NCI-H1930 (cell line): ENCODE measurements around the gene CHST12.
"Not testable (repeated sequence)": the region's sequence is repeated elsewhere in the genome, so short reads cannot be mapped to it uniquely, and the experiment has no call there.

ENCODE experiments used
- DNase-seq, 2 experiments: peaks; one replicate each; lab custom pipeline; 2025; lab: John Stamatoyannopoulos, UW

Gene CHST12

DNA sequence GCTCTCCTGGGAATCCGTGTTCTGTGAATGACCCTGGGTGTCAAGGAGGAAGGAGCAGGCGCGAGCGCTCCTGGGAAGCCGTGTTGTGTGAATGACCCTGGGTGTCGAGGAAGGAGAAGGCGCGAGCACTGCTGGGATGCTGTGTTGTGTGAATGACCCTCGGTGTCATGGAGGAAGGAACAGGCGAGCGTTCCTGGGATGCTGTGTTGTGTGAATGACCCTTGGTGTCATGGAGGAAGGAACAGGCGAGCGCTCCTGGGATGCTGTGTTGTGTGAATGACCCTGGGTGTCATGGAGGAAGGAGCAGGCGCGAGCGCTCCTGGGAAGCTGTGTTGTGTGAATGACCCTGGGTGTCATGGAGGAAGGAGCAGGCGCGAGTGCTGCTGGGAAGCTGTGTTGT is 25.3 kb upstream of the CHST12 start:
- DNase-seq = not testable (repeated sequence)

DNA sequence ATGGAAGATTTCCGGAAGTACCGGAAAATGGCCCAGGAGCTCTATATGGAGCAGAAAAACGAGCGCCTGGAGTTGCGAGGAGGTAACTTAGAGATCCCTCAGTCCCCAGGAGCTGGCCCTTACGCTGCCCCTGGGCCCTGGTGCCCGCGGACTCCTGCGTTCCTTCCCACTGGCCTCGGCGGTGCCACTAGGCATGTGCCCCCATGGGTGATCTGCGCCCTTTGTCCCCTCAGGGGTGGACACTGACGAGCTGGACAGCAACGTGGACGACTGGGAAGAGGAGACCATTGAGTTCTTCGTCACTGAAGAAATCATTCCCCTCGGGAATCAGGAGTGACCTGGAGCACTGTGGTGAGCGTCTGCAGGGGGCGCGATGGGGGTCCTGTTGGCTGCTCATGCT is 24.2 kb upstream of the CHST12 start:
- DNase-seq = no peak

GRCh38 chr7:2379821-2380450 is 23.5 kb upstream of the CHST12 start:
- no peak for DNase-seq

- no peak for DNase-seq
Observed at GRCh38 chr7:2380461-2380860, 22.9 kb upstream of the CHST12 start.

DNA sequence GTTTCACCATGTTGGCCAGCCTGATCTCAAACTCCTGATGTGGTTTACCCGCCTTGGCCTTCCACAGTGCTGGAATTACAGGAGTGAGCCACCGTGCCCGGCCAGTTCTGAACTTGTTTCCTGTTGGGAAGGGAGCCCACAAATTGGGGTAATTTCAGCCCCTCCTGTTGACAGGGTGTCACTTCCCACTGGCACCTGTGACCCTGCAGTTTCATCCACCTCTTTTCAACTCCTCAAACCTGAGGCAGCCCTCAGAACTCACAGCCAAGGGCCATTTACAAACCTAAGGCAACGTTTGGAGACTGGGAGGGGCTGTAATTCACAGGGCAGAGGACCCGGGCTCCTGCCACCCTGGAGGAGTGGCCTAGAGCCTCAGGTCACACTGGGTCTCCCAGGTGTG is 22.2 kb upstream of the CHST12 start:
- DNase-seq = no peak

GRCh38 chr7:2381881-2382509 is 21.4 kb upstream of the CHST12 start:
- no peak for DNase-seq

DNA sequence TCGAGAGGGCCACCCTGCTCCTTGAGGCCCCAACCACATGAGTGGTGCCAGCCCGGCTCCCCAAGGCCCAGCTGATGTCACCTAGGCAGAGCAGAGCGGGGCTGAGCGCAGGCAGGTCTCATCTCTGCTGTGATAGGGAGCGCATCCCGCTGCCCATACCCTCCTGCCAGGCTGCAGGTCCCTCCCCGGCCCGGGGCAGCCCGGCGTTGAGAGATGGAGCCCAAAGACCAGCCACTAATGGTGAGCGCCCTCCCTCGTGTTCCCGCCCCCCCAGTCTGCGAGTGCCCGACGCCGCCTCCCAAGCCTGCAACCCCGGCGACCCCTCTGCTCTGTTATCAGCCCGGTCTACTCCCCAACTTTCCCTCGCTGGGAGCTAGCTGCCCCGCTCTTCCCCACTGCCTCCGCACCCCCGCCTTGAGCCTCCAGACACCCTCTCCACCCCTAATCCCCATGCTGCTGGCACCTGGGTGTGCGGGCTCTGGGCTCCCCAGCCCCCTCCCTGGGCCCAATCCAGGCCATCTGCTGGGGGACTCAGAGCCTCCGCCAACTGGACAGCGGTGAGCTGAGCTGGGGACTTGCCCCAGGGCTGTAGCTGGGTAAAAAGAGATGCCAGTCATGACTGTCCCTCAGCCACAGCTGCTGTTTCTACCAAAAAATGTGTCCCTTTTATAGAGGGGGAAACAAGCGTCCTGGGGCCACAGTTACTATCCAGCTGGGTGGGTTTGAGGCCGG is 19.7 kb upstream of the CHST12 start:
- DNase-seq = no peak

- DNase-seq = no peak
Observed at GRCh38 chr7:2384354-2385243, 18.8 kb upstream of the CHST12 start.

GRCh38 chr7:2386122-2386521 is 17.3 kb upstream of the CHST12 start:
- not testable (repeated sequence) for DNase-seq

DNA sequence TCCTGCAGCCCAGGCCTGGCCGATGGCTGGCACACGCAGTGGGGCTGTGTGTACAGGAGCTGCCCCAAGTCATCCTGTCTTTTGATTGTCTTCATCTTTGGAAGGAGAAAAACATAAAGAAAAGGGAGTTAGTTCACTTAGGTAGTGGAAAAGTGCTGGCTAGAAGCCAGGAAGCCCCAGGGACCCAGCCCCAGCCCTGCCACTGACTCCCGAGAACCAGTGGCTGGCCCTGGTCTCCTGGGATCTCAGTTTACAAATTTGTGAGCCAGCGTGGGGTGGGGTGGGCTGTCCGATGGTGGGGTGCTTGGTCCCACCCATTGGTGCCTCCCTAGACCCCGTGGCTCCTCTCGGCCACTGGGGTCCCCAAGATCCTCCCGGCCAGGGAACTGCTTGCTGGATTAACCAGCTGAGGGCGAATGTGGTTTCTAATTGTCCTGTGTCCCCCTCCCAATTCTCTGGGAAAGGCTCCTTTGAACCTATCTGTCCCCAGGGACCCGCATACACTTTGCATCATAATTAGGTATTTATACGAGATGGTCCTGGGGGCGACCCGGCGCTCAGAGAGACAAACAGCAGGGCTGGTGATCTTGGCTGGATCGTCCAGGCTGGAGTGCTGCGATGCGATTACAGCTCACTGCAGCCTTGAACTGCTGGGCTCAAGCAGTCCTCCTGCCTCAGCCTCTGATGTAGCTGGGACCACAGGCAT is 16.3 kb upstream of the CHST12 start:
- DNase-seq = no peak

DNA sequence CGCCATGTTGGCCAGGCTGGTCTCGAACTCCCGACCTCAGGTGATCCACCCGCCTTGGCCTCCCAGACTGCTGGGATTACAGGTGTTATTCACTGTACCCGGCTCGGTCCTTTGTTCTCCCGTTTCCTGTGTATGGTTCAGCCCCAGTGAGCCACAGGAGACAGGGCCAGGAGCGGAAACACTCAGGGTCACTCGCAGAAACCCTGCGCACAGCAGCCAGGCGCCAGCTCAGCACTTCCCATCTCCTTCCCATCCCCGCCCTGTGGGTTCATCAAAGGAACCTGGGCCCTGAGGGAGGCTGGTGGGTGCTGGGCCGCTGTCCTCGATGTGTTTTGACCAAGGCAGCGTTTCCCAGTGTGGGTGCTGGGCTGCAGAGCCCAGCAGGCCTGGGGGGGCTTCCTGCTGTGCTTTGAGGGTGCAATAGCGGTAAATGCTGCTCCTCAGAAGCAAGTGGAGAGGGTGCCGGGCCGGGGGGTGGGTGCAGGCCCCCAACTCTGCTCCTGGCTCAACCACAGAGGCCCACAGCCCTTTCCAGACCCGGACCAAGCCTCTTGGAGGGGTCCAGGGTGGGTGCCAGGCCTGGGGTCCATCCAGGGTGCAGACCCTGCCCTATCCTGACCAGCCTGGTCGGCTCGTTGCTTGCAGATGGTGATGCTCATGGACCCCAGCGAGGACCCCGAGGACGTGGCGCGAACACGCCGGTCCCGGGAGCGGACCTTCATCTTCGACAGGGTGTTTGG is 15.3 kb upstream of the CHST12 start:
- no peak for DNase-seq

- no peak for DNase-seq
Observed at GRCh38 chr7:2388637-2388954, 14.8 kb upstream of the CHST12 start.

DNA sequence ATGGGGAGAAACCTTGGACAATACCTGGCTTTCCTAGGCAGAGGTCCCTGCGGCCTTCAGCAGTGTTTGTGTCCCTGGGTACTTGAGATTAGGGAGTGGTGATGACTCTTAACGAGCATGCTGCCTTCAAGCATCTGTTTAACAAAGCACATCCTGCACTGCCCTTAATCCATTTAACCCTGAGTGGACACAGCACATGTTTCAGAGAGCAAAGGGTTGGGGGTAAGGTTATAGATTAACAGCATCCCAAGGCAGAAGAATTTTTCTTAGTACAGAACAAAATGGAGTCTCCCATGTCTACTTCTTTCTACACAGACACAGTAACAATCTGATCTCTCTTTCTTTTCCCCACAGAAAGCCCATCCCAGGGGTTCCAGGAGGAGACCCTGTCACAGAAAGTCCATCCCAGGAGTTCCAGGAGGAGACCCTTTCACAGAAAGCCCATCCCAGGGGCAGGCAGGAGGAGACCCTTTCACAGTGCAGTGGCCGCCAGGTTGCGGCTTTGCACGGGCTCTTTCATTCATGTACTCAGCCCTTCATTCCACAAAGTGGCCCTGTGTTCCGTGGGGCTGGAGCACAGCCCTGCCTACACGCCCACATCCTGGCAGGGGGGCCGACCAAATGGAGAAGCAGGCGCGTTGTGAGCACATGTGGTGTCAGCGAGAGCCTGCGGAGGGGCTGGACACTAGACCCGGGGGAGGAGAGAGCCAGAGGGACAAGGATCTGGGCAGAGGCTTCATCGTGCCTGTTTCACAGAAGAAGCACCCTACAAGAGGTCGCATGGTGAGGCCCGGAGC is 13.2 kb upstream of the CHST12 start:
- DNase-seq = not testable (repeated sequence)

DNA sequence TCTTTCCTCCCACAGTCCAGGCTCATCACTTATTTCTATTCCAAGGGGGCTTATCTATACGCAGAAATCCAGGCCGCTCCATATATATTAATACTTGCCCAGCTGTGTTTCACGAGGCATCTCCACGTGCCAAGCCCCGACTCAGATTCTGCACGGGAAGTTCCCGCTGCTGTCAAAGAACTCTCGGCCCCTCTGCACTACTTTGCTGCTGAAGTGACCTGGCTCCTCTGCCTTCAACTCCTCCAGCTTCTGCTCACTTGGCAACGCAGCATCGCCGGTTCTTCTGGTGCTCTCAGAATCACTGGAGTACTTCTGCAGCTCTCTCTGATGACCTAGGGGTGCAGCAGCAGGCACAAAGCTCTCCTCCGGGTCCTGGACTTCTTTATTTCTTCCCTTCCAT is 9.7 kb upstream of the CHST12 start:
- DNase-seq = no peak

DNA sequence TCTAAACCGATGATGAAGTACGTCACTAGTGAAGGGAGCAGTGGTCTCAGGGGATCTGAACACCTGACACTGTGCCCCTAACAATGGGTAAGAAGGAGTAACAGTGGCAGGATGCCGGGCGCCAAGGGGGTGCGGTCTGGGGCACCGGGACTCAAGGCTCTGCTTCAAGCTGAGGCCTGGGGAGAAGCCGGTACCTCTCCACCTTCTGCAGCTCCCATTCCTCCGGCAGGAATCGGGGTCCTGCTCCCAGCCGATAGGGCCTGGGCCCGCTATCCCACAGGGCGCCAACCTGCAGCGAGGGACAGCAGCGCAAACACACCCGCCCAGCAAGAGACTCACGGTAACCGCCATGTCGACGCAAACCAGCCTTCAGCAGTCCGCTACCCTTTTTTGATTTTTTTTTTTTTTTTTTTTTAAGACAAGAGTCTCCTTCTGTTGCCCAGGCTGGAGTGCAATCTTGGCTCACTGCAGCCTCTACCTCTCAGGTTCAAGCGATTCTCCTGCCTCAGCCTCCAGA is 8.8 kb upstream of the CHST12 start:
- DNase-seq = no peak

GRCh38 chr7:2398506-2398905 is 4.9 kb upstream of the CHST12 start:
- no peak for DNase-seq

DNA sequence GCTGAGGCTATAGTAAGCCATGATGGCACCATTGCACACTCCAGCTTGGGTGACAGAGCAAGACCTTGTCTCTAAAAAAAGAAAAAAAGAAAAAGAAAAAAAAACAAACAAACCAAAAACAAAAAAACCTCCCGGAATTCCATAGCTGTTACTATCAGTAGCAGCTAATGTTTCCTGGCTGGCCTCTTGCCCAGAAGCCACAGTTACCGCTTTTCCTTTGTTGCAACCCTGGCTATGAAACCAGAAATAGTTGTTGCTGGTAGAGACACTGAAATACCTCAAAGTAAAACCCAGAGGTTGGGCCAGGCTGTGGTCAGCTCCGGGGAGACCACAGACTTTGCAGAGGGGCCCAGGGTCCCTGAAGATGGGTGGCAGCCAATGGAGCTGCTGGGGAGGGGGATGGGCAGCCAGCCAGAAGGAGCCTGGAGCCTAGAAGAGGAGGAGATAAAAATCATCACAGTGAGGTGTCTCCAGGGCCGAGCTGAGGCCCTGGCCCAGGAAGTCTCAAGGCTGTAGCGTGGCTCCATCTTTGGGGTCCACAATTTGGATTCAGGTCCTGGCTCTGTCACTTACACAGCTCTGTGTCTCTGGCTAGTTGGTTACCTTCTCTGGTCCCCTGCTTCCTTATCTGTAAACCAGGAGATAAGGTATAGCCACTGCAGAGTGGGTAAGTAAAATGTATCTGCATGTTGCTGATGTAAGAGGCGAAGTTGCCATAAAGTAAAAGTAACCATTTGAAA is 3.4 kb upstream of the CHST12 start:
- DNase-seq = no peak

DNA sequence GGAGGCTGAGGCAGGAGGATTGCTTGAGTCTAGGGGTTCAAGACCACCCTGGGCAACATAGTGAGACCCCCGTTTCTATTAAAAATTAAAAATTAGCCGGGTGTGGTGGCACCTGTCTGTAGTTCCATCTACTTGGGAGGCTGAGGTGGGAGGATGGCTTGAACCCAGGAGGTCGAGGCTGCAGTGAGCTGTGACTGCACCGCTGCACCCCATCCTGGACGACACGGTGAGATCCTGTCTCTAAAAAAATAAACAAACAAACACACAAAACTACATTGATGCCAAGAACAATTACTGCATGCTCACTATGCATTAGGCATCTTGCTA is 761 bp upstream of the CHST12 start:
- no peak for DNase-seq
